LNCaP clone FGC (cell line): ENCODE results near the gene KCNC2.

Experiments
- DNase-seq: peaks from one replicate; pipeline ENCODE4 v3.0.0-alpha.2; 2011; ENCODE audit warnings: low read depth
- H3K4me3 ChIP-seq: 2 replicates; pipeline ENCODE4 v1.5.1; 2011; ENCODE audit warnings: mild to moderate bottlenecking, low read depth, low read length, control low read depth
- CTCF ChIP-seq: IDR thresholded peaks from 2 replicates; pipeline ENCODE4 v1.5.1; 2012; ENCODE audit warnings: mild to moderate bottlenecking; ENCODE audit not compliant: control insufficient read depth, insufficient read depth; ENCODE audit errors: extremely low read depth

The KCNC2 gene

GRCh38 chr12:75137896-75138295 is 71.7 kb downstream of the KCNC2 start:
- no peak overlapping the region for H3K4me3 ChIP-seq
- TF ChIP-seq CTCF = no peak
- DNase-seq = no peak

GRCh38 chr12:75135026-75135425 is 74.6 kb downstream of the KCNC2 start:
- no peak for DNase-seq
- H3K4me3 ChIP-seq = no peak overlapping the region
- no peak for TF ChIP-seq CTCF

GRCh38 chr12:75130811-75131210 is 78.8 kb downstream of the KCNC2 start:
- TF ChIP-seq CTCF = no peak
- no peak overlapping the region for H3K4me3 ChIP-seq
- DNase-seq = no peak

GRCh38 chr12:75129275-75129674 is 80.4 kb downstream of the KCNC2 start:
- no peak for TF ChIP-seq CTCF
- H3K4me3 ChIP-seq = no peak overlapping the region
- DNase-seq = peak; percentile 91

GRCh38 chr12:75121036-75121705 is 88.5 kb downstream of the KCNC2 start:
- no peak for DNase-seq
- H3K4me3 ChIP-seq = no peak overlapping the region
- no peak for TF ChIP-seq CTCF

- DNase-seq = no peak
- H3K4me3 ChIP-seq = no peak overlapping the region
- no peak for TF ChIP-seq CTCF
Observed at GRCh38 chr12:75120311-75120711, 89.3 kb downstream of the KCNC2 start.

- no peak for TF ChIP-seq CTCF
- DNase-seq = no peak
- no peak overlapping the region for H3K4me3 ChIP-seq
Observed at GRCh38 chr12:75116646-75117198, 92.9 kb downstream of the KCNC2 start.
